Left ventricle myocardium inferior (tissue), 1 donor: ENCODE measurements around the gene DCLK2. TPM values are rescaled to one million over a fixed set of nuclear protein-coding genes. Genes with fewer than 3 reads are reported as not detected.

Source experiments
- DNase-seq: peaks from one replicate; pipeline ENCODE4 v3.0.0-alpha.2; 2020
- H3K27ac ChIP-seq: fragments of 200-600 bp; replicated peaks from 2 replicates; pipeline ENCODE4 v1.8.0; 2021
- H3K27me3 ChIP-seq: fragments of 200-600 bp; 2 replicates; pipeline ENCODE4 v1.8.0; 2021; ENCODE audit warnings: low read depth
- H3K36me3 ChIP-seq: fragments of 200-600 bp; 2 replicates; pipeline ENCODE4 v1.8.0; 2021
- H3K4me1 ChIP-seq: fragments of 200-600 bp; 2 replicates; pipeline ENCODE4 v1.8.0; 2021
- H3K4me3 ChIP-seq: fragments of 200-600 bp; 2 replicates; pipeline ENCODE4 v1.8.0; 2021; ENCODE audit warnings: mild to moderate bottlenecking, moderate library complexity
- H3K9me3 ChIP-seq: fragments of 200-600 bp; replicated peaks from 2 replicates; pipeline ENCODE4 v1.8.0; 2021
- CTCF ChIP-seq: fragments of 200-600 bp; IDR thresholded peaks from 2 replicates; pipeline ENCODE4 v1.8.0; 2021; ENCODE audit warnings: antibody characterized with exemption, mild to moderate bottlenecking, borderline replicate concordance
- intact Hi-C: fragments of 100-400 bp; cut with micrococcal nuclease; formaldehyde crosslinking; loops from one replicate; pipeline ENCODE4 v1.11.0; 2022
- total RNA-seq: library from RNA; stranded (reverse); fragmentation: NEBNext Ultra II Directional; extraction: Animal tissue kit (Norgen Biotek cat#: 25700); gene quantifications from one replicate; pipeline ENCODE4 v1.2.1, GENCODE V29; 2021
- donor health status: DM: no; HTN: yes; CAD: no; lungs with severe emphysema.

DCLK2 gene
- total RNA-seq, 1 donor from 2014 or later = 21.9 TPM

- no peak for DNase-seq
- Histone ChIP-seq H3K4me1 (peaks cover 35% of the 10 kb centered on the region), H3K9me3 (peaks cover 40% of the 10 kb centered on the region), H3K27ac (peak overlapping the region; percentile 20), H3K36me3 (no peaks in the 10 kb centered on the region), H3K4me3 (no peak overlapping the region), H3K27me3 (no peaks in the 10 kb centered on the region)
- no peak for TF ChIP-seq CTCF
- intact Hi-C loops = no loop called here
Measured at GRCh38 chr4:150116506-150116905, 38.3 kb downstream of the DCLK2 start.

GRCh38 chr4:150117094-150117493 lies 38.8 kb downstream of the DCLK2 start:
- peak; percentile 33 for DNase-seq
- Histone ChIP-seq H3K4me3 (no peak overlapping the region), H3K9me3 (peaks cover 40% of the 10 kb centered on the region), H3K4me1 (peaks cover 35% of the 10 kb centered on the region), H3K36me3 (peaks cover 5% of the 10 kb centered on the region), H3K27me3 (no peaks in the 10 kb centered on the region), H3K27ac (peak overlapping the region; percentile 20)
- intact Hi-C loops = no loop called here
- TF ChIP-seq CTCF = no peak

- Histone ChIP-seq H3K27ac (no peak overlapping the region), H3K9me3 (peaks cover 38% of the 10 kb centered on the region), H3K4me1 (peaks cover 35% of the 10 kb centered on the region), H3K36me3 (peaks cover 5% of the 10 kb centered on the region), H3K27me3 (no peaks in the 10 kb centered on the region), H3K4me3 (no peak overlapping the region)
- DNase-seq = no peak
- TF ChIP-seq CTCF = no peak
- intact Hi-C loops = no loop called here
Measured at GRCh38 chr4:150117629-150118028, 39.4 kb downstream of the DCLK2 start.

- intact Hi-C loops = no loop called here
- TF ChIP-seq CTCF = no peak
- H3K9me3 ChIP-seq = peaks cover 20% of the 10 kb centered on the region
- no peaks in the 10 kb centered on the region for H3K27me3 ChIP-seq
- H3K27ac ChIP-seq = no peak overlapping the region
- no peak overlapping the region for H3K4me3 ChIP-seq
- DNase-seq = no peak
- H3K36me3 ChIP-seq = peaks cover 5% of the 10 kb centered on the region
- H3K4me1 ChIP-seq = peaks cover 35% of the 10 kb centered on the region
Measured at GRCh38 chr4:150119492-150119891, 41.2 kb downstream of the DCLK2 start.

- no peak overlapping the region for H3K27ac ChIP-seq
- peaks cover 5% of the 10 kb centered on the region for H3K36me3 ChIP-seq
- DNase-seq = no peak
- intact Hi-C loops = no loop called here
- peaks cover 13% of the 10 kb centered on the region for H3K9me3 ChIP-seq
- no peaks in the 10 kb centered on the region for H3K27me3 ChIP-seq
- no peak overlapping the region for H3K4me3 ChIP-seq
- TF ChIP-seq CTCF = no peak
- peaks cover 36% of the 10 kb centered on the region for H3K4me1 ChIP-seq
Measured at GRCh38 chr4:150123087-150123486, 44.8 kb downstream of the DCLK2 start.
